Skeletal muscle tissue (tissue), 4 donors: ENCODE results near the gene RAC2. TPM values are rescaled to one million over a fixed set of nuclear protein-coding genes. Genes with fewer than 3 reads are reported as not detected.

Experiments used
- H3K27ac ChIP-seq: one replicate; pipeline ENCODE4 v1.7.0; 2013; ENCODE audit warnings: mild to moderate bottlenecking, low read depth, low read length, inconsistent platforms
- H3K27me3 ChIP-seq, 3 donors: one replicate each; pipeline ENCODE4 v1.7.0; 2013; ENCODE audit warnings: low read length in 3 of 3; ENCODE audit not compliant: control insufficient read depth in 3 of 3, insufficient read depth in 3 of 3
- H3K36me3 ChIP-seq, 3 donors: one replicate each; pipeline ENCODE4 v1.7.0; 2013; ENCODE audit warnings: low read length in 3 of 3; ENCODE audit not compliant: control insufficient read depth in 3 of 3, insufficient read depth in 3 of 3
- H3K4me1 ChIP-seq, 3 donors: one replicate each; pipeline ENCODE4 v1.7.0; 2013; ENCODE audit warnings: low read length in 3 of 3, mild to moderate bottlenecking in 3 of 3; ENCODE audit not compliant: control insufficient read depth in 3 of 3, insufficient read depth in 3 of 3
- H3K4me3 ChIP-seq, 3 donors: one replicate each; pipeline ENCODE4 v1.7.0; 2013; ENCODE audit warnings: low read length in 3 of 3
- H3K9ac ChIP-seq, 3 donors: one replicate each; pipeline ENCODE4 v1.7.0; 2013; ENCODE audit warnings: low read length in 3 of 3, mild to moderate bottlenecking in 3 of 3, moderate library complexity in 2 of 3, low read depth in 1 of 3
- H3K9me3 ChIP-seq, 3 donors: one replicate each; pipeline ENCODE4 v1.7.0; 2013; ENCODE audit warnings: low read length in 3 of 3; ENCODE audit not compliant: control insufficient read depth in 3 of 3
- total RNA-seq: library from RNA; depleted of rRNA; stranded (reverse); fragments of >200 nt; gene quantifications from one replicate; pipeline ENCODE4 v1.2.3, GENCODE V29; 2014
- donor health status: Osteomylitis.

The RAC2 gene
- total RNA-seq, 1 donor from 2014 or later: 0.52 TPM

- Histone ChIP-seq H3K36me3 (no peaks in the 10 kb centered on the region), H3K9me3 (peaks cover 5 to 12% (median 5%) of the 10 kb centered on the region in 3 donors), H3K27me3 (peaks cover 17 to 35% (median 24%) of the 10 kb centered on the region in 3 donors), H3K27ac (no peak overlapping the region), H3K4me3 (no peak overlapping the region), H3K9ac (no peak overlapping the region), H3K4me1 (no peaks in the 10 kb centered on the region)
These were observed 23.8 kb upstream of the RAC2 start for GRCh38 chr22:37267661-37268413.

DNA sequence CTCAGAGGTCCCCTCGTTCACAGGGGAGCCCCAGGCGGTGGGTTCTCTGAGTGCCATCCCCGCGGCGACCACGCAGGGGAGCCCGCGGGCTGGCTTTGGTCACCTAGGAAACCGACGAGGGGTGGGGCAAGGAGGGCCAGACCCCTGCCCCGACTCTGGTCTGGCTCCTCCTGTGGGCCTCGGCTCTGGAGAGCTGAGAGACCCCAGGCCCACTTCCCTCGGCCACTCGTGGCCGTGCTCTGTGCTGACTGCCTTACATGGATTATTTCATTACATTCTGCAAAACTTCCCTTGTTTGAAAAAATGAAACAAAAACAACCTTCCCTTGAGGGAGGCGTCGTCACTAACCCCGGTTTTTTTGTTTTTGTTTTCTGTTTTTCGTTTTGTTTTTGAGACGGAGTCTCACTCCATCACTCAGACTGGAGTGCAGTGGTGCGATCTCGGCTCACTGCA, 23.1 kb upstream of the RAC2 start:
- peak overlapping the region in 2 of 3 donors; percentile 29 to 32 for H3K4me3 ChIP-seq
- no peaks in the 10 kb centered on the region for H3K4me1 ChIP-seq
- H3K27ac ChIP-seq: no peak overlapping the region
- peaks cover 17 to 42% (median 31%) of the 10 kb centered on the region in 3 donors for H3K27me3 ChIP-seq
- H3K36me3 ChIP-seq: no peaks in the 10 kb centered on the region
- H3K9ac ChIP-seq: no peak overlapping the region
- peaks cover 5 to 12% (median 5%) of the 10 kb centered on the region in 3 donors for H3K9me3 ChIP-seq

- Histone ChIP-seq H3K36me3 (no peaks in the 10 kb centered on the region), H3K4me3 (peak overlapping the region in 2 of 3 donors; percentile 29 to 32), H3K4me1 (no peaks in the 10 kb centered on the region), H3K27me3 (peaks cover 17 to 40% (median 33%) of the 10 kb centered on the region in 3 donors), H3K9ac (no peak overlapping the region), H3K27ac (no peak overlapping the region), H3K9me3 (peaks cover 5 to 12% (median 5%) of the 10 kb centered on the region in 3 donors)
These were observed 22.6 kb upstream of the RAC2 start for GRCh38 chr22:37266581-37267134.

DNA sequence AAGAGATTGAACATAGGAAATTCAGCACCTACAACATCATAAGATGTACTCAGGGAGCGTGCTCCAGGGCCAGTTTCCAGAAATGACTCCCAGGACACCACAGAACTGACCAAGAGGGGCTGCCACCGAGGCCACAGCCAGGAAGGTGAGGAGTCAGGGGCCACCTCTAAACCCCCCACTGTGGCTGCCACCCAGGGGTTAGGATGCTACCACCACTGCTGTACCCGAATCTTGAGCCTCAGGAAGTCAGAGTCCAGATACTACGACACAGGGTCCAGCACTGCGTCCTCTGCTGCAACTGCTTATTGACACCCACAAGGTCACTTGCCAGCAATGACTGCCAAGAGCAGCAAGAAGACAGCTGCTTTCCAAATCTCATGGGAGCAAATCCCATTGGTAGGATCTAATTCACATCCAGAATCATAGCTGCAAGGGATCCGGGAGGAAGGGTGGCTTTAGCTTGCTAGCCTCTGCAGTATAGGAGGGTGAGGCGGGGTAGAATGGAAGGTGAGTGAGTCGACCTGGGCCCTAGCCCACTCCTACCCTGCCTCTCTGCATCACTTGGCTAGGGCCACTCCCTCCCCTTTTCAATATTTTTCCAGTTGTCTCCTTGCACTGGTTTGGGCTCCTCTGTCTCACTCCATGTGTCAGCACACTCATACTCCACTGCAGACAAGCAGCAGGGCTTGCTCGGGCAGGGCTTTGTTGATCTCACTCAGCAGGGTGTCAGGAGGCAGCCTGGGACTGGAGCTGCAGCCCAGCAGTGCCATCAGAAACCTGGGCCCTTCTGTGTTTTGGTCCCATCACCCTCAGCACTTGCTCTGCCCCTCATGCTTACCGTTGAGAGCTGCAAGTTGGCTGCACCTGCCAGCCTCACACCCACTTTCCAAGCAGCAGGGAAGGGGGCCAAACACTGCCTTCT, 20.2 kb upstream of the RAC2 start:
- peaks cover 39 to 57% (median 48%) of the 10 kb centered on the region in 3 donors for H3K27me3 ChIP-seq

GRCh38 chr22:37262346-37262745, 18.3 kb upstream of the RAC2 start:
- Histone ChIP-seq H3K27me3 (peaks cover 48 to 73% (median 63%) of the 10 kb centered on the region in 3 donors), H3K27ac (no peak overlapping the region), H3K9ac (no peak overlapping the region), H3K4me1 (peaks cover 0 to 6% (median 0%) of the 10 kb centered on the region in 3 donors), H3K9me3 (peaks cover 5 to 12% (median 5%) of the 10 kb centered on the region in 3 donors), H3K4me3 (no peak overlapping the region), H3K36me3 (no peaks in the 10 kb centered on the region)

More for the DNA sequence above, 20.2 kb upstream of the RAC2 start:
- peaks cover 5 to 12% (median 5%) of the 10 kb centered on the region in 3 donors for H3K9me3 ChIP-seq
- H3K27ac ChIP-seq: no peak overlapping the region
- no peak overlapping the region for H3K9ac ChIP-seq
- no peaks in the 10 kb centered on the region for H3K36me3 ChIP-seq
- H3K4me3 ChIP-seq: no peak overlapping the region
- H3K4me1 ChIP-seq: peaks cover 0 to 6% (median 0%) of the 10 kb centered on the region in 3 donors

DNA sequence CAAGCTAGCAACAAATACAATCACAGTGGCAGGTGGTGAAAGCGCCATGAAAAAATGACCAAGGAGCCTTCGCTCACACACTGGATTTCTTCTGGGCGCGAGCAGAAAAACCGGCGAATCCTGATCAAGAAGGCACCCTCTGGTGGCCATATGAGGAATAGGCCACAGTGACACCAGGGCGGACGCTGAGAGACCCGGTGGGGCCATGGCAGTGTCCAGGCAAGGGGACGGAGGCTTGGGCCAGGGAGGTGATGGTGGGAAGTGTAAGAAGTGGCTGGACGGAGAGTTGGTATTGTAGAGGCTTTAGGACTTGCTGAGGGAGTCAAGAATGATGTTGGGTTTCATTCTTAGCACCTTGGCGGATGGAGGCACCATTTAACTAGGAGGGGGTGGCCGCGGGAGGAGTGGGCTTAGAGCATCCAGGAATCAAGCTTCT, 16.9 kb upstream of the RAC2 start:
- H3K4me1 ChIP-seq: peaks cover 0 to 6% (median 0%) of the 10 kb centered on the region in 3 donors
- no peaks in the 10 kb centered on the region for H3K36me3 ChIP-seq
- no peak overlapping the region for H3K4me3 ChIP-seq
- H3K27ac ChIP-seq: no peak overlapping the region
- H3K27me3 ChIP-seq: peaks cover 52 to 75% (median 65%) of the 10 kb centered on the region in 3 donors
- H3K9ac ChIP-seq: no peak overlapping the region
- peaks cover 5 to 12% (median 5%) of the 10 kb centered on the region in 3 donors for H3K9me3 ChIP-seq

GRCh38 chr22:37260155-37260795, 16.2 kb upstream of the RAC2 start:
- Histone ChIP-seq H3K27ac (no peak overlapping the region), H3K36me3 (no peaks in the 10 kb centered on the region), H3K4me1 (peaks cover 0 to 6% (median 0%) of the 10 kb centered on the region in 3 donors), H3K9me3 (peaks cover 5 to 12% (median 5%) of the 10 kb centered on the region in 3 donors), H3K4me3 (no peak overlapping the region), H3K9ac (no peak overlapping the region), H3K27me3 (peaks cover 51 to 78% (median 65%) of the 10 kb centered on the region in 3 donors)

GRCh38 chr22:37259540-37260029, 15.5 kb upstream of the RAC2 start:
- no peak overlapping the region for H3K4me3 ChIP-seq
- no peak overlapping the region for H3K9ac ChIP-seq
- H3K27me3 ChIP-seq: peaks cover 55 to 73% (median 64%) of the 10 kb centered on the region in 3 donors
- H3K36me3 ChIP-seq: no peaks in the 10 kb centered on the region
- peaks cover 3 to 7% (median 5%) of the 10 kb centered on the region in 3 donors for H3K9me3 ChIP-seq
- peaks cover 0 to 6% (median 0%) of the 10 kb centered on the region in 3 donors for H3K4me1 ChIP-seq
- no peak overlapping the region for H3K27ac ChIP-seq
